Lower lobe of right lung (tissue), 2 donors: ENCODE measurements around the gene ST6GALNAC3. TPM values are rescaled to one million over a fixed set of nuclear protein-coding genes. Genes with fewer than 3 reads are reported as not detected.

Experiments
- ATAC-seq, 2 donors: fragments of 200-7000 bp; cut with Tn5 transposase; one replicate each; pipeline ENCODE4 v1.9.1; 2020 to 2022; ENCODE audit warnings: mild to moderate bottlenecking in 2 of 2, moderate library complexity in 2 of 2
- DNase-seq: peaks from one replicate; pipeline ENCODE4 v3.0.0-alpha.2; 2020
- H3K27ac ChIP-seq: fragments of 200-600 bp; one replicate; pipeline ENCODE4 v1.8.0; 2022
- H3K27me3 ChIP-seq: fragments of 200-600 bp; one replicate; pipeline ENCODE4 v1.8.0; 2022; ENCODE audit warnings: low read depth
- H3K36me3 ChIP-seq: fragments of 200-600 bp; one replicate; pipeline ENCODE4 v1.8.0; 2022; ENCODE audit warnings: mild to moderate bottlenecking
- H3K4me1 ChIP-seq: fragments of 200-600 bp; one replicate; pipeline ENCODE4 v1.8.0; 2022
- H3K4me3 ChIP-seq: fragments of 200-600 bp; one replicate; pipeline ENCODE4 v1.8.0; 2022; ENCODE audit warnings: mild to moderate bottlenecking
- H3K9me3 ChIP-seq: fragments of 200-600 bp; one replicate; pipeline ENCODE4 v1.8.0; 2022
- intact Hi-C: fragments of 100-400 bp; cut with DNase I; formaldehyde crosslinking; loops from one replicate; pipeline ENCODE4 v1.11.0; 2022
- total RNA-seq: library from RNA; stranded (reverse); fragmentation: NEBNext Ultra II Directional; extraction: Animal tissue kit (Norgen Biotek cat#: 25700); gene quantifications from one replicate; pipeline ENCODE4 v1.2.1, GENCODE V29; 2021
- TF ChIP-seq, protein P1 (sequence below): fragments of 200-600 bp; IDR thresholded peaks from one replicate; pipeline ENCODE4 v1.8.0; 2022; ENCODE audit warnings: antibody characterized with exemption, mild to moderate bottlenecking
- donor health status: DM: no; HTN: yes; CAD: no; lungs with severe emphysema.

The ST6GALNAC3 gene
- total RNA-seq, 1 donor from 2014 or later: 8.8 TPM

DNA sequence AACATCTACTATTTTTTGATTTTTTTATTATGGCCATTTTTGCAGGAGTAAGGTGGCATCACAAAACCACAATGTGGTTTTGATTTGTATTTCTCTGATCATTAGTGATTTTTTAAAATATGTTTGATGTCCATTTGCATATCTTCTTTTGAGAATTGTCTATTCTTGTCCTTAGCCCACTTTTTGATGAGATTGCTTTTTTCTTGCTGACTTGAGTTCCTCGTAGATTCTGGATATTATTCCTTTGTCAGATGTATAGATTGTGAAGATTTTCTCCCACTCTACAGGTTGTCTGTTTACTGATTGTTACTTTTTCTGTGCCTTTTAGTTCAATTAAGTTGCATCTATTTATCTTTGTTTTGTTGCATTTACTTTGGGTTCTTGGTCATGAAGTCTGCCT, 375.7 kb downstream of the ST6GALNAC3 start:
- TF ChIP-seq, protein P1, sequence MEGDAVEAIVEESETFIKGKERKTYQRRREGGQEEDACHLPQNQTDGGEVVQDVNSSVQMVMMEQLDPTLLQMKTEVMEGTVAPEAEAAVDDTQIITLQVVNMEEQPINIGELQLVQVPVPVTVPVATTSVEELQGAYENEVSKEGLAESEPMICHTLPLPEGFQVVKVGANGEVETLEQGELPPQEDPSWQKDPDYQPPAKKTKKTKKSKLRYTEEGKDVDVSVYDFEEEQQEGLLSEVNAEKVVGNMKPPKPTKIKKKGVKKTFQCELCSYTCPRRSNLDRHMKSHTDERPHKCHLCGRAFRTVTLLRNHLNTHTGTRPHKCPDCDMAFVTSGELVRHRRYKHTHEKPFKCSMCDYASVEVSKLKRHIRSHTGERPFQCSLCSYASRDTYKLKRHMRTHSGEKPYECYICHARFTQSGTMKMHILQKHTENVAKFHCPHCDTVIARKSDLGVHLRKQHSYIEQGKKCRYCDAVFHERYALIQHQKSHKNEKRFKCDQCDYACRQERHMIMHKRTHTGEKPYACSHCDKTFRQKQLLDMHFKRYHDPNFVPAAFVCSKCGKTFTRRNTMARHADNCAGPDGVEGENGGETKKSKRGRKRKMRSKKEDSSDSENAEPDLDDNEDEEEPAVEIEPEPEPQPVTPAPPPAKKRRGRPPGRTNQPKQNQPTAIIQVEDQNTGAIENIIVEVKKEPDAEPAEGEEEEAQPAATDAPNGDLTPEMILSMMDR: no peak
- Histone ChIP-seq H3K4me3 (no peak overlapping the region), H3K4me1 (no peaks in the 10 kb centered on the region), H3K36me3 (no peaks in the 10 kb centered on the region), H3K9me3 (peaks cover 18% of the 10 kb centered on the region), H3K27me3 (no peaks in the 10 kb centered on the region), H3K27ac (no peak overlapping the region)
- ATAC-seq: no peak
- intact Hi-C loops: no loop called here
- DNase-seq: no peak

DNA sequence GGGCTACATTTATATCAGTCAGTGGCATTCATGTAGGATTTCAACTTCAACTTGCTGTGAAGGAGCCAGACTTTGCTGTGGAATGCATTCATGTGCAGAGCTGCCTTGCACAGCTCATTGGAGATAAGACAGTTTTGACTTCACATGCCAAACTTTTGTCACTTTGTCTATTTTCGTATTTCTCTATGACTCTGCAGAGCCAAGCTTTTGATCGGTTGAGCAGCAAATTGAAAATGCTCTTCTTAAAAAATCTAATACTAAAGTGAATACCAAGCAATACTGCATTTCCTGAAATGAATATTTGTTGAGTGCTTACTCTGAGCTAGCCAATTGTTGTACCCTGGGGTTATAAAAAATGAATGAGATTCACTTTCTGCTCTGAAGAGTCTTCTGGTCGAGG, 388.7 kb downstream of the ST6GALNAC3 start:
- intact Hi-C loops: no loop called here
- H3K36me3 ChIP-seq: no peaks in the 10 kb centered on the region
- H3K27ac ChIP-seq: no peak overlapping the region
- H3K27me3 ChIP-seq: no peaks in the 10 kb centered on the region
- no peaks in the 10 kb centered on the region for H3K9me3 ChIP-seq
- no peak overlapping the region for H3K4me3 ChIP-seq
- H3K4me1 ChIP-seq: no peaks in the 10 kb centered on the region
- no peak for DNase-seq
- TF ChIP-seq, protein P1: no peak
- ATAC-seq: no peak

DNA sequence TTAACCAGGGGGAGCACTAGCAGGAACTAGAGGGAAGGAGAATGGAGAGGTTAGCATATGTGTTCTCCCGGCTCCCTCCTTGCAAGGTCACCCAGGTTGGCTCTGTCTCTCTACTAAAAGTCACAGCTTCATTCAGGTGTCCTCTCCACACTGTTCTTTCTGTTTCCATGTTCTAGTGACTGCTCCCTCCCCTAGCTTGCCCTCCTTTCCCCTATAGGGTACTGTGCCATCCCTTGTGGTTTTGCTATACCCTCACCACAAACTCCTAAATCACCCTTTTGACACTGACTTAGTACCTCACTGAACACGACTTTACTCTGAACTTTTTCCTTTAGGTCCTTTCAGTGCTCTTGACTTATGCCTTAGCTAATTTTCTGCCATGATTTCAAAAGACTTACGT, 389.3 kb downstream of the ST6GALNAC3 start:
- H3K4me3 ChIP-seq: no peak overlapping the region
- ATAC-seq (no peak), DNase-seq (no peak)
- no peaks in the 10 kb centered on the region for H3K36me3 ChIP-seq
- no peaks in the 10 kb centered on the region for H3K9me3 ChIP-seq
- no peaks in the 10 kb centered on the region for H3K4me1 ChIP-seq
- no peaks in the 10 kb centered on the region for H3K27me3 ChIP-seq
- no peak overlapping the region for H3K27ac ChIP-seq
- TF ChIP-seq, protein P1: no peak
- intact Hi-C loops: no loop called here

DNA sequence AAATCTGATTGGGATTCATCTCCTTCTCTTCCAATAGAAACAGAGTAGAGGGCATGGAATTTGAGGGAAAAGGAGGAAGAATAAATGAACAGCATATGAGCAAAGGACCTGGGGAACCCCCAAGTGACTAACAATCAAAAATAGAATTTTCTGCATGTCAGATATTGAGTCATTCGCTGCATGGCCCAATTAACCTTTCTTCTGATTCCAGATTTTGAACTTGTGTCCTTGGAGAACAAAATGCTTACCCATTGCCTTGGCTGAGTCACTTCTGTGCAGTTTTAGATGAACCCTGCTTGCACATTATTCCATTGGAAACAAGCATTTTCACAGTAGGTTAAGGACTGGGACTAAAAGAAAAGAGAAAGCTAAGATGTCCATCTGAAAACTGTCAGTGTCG, 390.5 kb downstream of the ST6GALNAC3 start:
- Histone ChIP-seq H3K27me3 (no peaks in the 10 kb centered on the region), H3K36me3 (no peaks in the 10 kb centered on the region), H3K4me1 (no peaks in the 10 kb centered on the region), H3K4me3 (no peak overlapping the region), H3K9me3 (no peaks in the 10 kb centered on the region), H3K27ac (no peak overlapping the region)
- no peak for ATAC-seq
- intact Hi-C loops: no loop called here
- no peak for DNase-seq
- TF ChIP-seq, protein P1: no peak

DNA sequence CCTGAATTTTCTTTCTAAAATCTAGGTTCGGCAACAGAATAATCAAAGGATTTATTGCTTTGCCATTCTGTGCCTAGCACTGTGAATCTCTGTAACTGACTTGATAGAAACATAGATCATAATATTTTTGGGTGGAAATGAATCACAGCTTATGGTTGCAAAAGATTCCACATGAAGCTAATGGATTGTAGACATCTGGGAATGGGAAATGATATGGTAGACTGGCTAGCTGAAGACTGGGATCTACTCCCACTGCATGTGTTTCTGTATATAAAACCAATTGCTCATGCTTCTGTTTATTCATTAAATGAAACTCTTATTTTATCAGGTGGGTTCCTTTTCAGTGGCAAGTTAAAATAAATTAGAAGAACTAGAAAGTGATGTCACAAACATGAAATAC, 395.6 kb downstream of the ST6GALNAC3 start:
- H3K4me1 ChIP-seq: no peaks in the 10 kb centered on the region
- H3K4me3 ChIP-seq: no peak overlapping the region
- no peaks in the 10 kb centered on the region for H3K9me3 ChIP-seq
- intact Hi-C loops: no loop called here
- TF ChIP-seq, protein P1: no peak
- no peak overlapping the region for H3K27ac ChIP-seq
- ATAC-seq (no peak), DNase-seq (no peak)
- no peaks in the 10 kb centered on the region for H3K36me3 ChIP-seq
- H3K27me3 ChIP-seq: no peaks in the 10 kb centered on the region

DNA sequence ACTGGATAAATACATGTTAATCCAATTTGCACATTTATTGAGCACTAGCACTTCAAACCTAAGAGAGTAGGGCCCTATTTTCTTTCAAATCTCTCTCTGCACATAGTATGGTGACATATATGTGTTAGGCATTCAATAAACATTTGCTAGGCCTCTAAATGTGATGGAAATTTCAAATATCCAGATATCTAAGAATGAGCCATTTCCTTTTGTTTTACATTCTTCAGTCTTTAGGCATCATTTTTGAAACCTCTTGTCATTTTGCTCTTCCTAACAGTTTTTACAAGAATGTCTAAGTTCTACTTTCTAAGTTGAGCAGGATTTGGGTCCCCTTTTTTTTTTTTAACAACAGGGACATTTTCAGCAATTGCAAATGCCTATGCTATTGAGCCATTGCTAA, 397.0 kb downstream of the ST6GALNAC3 start:
- DNase-seq (no peak), ATAC-seq (no peak)
- Histone ChIP-seq H3K27me3 (no peaks in the 10 kb centered on the region), H3K27ac (no peak overlapping the region), H3K9me3 (no peaks in the 10 kb centered on the region), H3K4me3 (no peak overlapping the region), H3K4me1 (no peaks in the 10 kb centered on the region), H3K36me3 (no peaks in the 10 kb centered on the region)
- TF ChIP-seq, protein P1: no peak
- intact Hi-C loops: no loop called here
